ENCODE measurements around the gene GRID1.

DNA sequence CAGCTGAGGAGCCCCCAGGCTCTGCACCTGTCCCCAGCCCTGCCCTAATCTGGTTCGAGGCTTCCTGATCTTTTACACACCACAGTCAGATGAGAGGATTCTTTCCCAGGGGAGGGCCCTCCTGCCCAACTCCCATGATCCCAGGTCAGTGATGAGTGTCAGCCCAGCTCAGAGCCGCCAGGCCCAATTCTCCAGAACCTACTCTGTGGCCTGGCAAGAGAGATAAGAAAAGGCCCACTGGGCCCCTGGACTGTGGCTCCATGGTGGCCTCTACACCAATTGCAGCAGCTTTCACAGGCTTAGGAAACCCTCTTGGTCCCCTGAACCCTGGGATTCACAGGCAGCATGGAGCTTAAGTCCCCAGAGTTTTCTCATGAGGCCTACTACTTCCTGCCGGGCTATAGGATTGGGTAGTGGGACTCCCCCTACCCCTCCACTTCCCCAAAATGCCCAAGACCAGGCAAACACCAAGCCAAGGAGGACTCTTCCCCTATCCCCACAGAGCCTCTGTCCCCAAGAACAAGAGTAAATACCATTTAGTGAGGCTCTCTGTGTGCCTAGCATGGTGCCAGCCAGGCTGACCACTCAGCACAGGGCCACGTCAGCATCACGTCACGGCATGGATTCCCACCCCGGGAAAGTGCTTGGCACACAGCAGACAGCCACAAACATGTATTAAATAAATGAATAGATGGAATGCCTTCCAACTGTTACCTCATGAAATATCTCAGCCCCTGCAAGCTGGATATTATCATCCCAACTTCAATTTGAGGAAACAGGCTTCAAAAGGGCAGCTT lies 100.0 kb downstream of the GRID1 start:
- TF ChIP-seq SCRT1 (tag by site-specific recombination; IDR thresholded peaks at IDR 0.05; ENCODE audit: borderline replicate concordance) (no peak), ZNF274 (IDR thresholded peaks at IDR 0.05; ENCODE audit: low read length) (no peak), ZNF274 (tag by site-specific recombination; IDR thresholded peaks at IDR 0.05; ENCODE audit: borderline replicate concordance) (no peak), ZNF121 (tag by site-specific recombination; IDR thresholded peaks at IDR 0.05) (no peak), ZNF292 (tag by site-specific recombination; IDR thresholded peaks at IDR 0.05; ENCODE audit: borderline replicate concordance, low read depth) (no peak), ZNF560 (tag by site-specific recombination; IDR thresholded peaks at IDR 0.05; ENCODE audit: borderline replicate concordance) (no peak), HOXA7 (CRISPR knock-in tag; IDR thresholded peaks at IDR 0.05; ENCODE audit: borderline replicate concordance) (no peak), SCRT2 (tag by site-specific recombination; IDR thresholded peaks at IDR 0.05) (no peak)
- TF ChIP-seq, protein P1, sequence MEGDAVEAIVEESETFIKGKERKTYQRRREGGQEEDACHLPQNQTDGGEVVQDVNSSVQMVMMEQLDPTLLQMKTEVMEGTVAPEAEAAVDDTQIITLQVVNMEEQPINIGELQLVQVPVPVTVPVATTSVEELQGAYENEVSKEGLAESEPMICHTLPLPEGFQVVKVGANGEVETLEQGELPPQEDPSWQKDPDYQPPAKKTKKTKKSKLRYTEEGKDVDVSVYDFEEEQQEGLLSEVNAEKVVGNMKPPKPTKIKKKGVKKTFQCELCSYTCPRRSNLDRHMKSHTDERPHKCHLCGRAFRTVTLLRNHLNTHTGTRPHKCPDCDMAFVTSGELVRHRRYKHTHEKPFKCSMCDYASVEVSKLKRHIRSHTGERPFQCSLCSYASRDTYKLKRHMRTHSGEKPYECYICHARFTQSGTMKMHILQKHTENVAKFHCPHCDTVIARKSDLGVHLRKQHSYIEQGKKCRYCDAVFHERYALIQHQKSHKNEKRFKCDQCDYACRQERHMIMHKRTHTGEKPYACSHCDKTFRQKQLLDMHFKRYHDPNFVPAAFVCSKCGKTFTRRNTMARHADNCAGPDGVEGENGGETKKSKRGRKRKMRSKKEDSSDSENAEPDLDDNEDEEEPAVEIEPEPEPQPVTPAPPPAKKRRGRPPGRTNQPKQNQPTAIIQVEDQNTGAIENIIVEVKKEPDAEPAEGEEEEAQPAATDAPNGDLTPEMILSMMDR (tag by site-specific recombination; IDR thresholded peaks at IDR 0.05), result no peak
- TF ChIP-seq, protein P2, sequence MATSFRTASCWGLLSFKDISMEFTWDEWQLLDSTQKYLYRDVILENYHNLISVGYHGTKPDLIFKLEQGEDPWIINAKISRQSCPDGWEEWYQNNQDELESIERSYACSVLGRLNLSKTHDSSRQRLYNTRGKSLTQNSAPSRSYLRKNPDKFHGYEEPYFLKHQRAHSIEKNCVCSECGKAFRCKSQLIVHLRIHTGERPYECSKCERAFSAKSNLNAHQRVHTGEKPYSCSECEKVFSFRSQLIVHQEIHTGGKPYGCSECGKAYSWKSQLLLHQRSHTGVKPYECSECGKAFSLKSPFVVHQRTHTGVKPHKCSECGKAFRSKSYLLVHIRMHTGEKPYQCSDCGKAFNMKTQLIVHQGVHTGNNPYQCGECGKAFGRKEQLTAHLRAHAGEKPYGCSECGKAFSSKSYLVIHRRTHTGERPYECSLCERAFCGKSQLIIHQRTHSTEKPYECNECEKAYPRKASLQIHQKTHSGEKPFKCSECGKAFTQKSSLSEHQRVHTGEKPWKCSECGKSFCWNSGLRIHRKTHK (tag by site-specific recombination; IDR thresholded peaks at IDR 0.05), result no peak
